Karpas-422 (cell line): ENCODE data around the gene FAM210A. TPM values are rescaled to one million over a fixed set of nuclear protein-coding genes. Genes with fewer than 3 reads are reported as not detected.

ENCODE experiments used
- DNase-seq: peaks from one replicate; pipeline ENCODE4 v3.0.0-alpha.2; 2015
- H2AFZ ChIP-seq: fragments of 200-600 bp; sonication (generic); 2 replicates; pipeline ENCODE4 v1.6.1; 2014; ENCODE audit warnings: antibody characterized with exemption, low read length, mixed read lengths
- H3K27ac ChIP-seq: fragments of 200-600 bp; sonication (generic); 2 replicates; pipeline ENCODE4 v1.5.1; 2014; ENCODE audit warnings: mild to moderate bottlenecking, low read length, moderate library complexity
- H3K27me3 ChIP-seq: fragments of 200-600 bp; sonication (generic); 2 replicates; pipeline ENCODE4 v1.6.1; 2014; ENCODE audit warnings: low read length, mixed read lengths
- H3K36me3 ChIP-seq: fragments of 200-600 bp; sonication (generic); 2 replicates; pipeline ENCODE4 v1.6.1; 2014; ENCODE audit warnings: low read length, mixed read lengths; ENCODE audit not compliant: insufficient read depth
- H3K4me1 ChIP-seq: fragments of 200-600 bp; sonication (generic); 2 replicates; pipeline ENCODE4 v1.6.1; 2014; ENCODE audit warnings: mild to moderate bottlenecking, low read length, mixed read lengths
- H3K4me2 ChIP-seq: fragments of 200-600 bp; sonication (generic); 2 replicates; pipeline ENCODE4 v1.6.1; 2014; ENCODE audit warnings: low read length, low read depth, mild to moderate bottlenecking; ENCODE audit not compliant: poor library complexity, severe bottlenecking
- H3K4me3 ChIP-seq: fragments of 200-600 bp; sonication (generic); 2 replicates; pipeline ENCODE4 v1.5.1; 2014; ENCODE audit warnings: mild to moderate bottlenecking, antibody characterized with exemption, low read length, mixed read lengths
- H3K79me2 ChIP-seq: fragments of 200-600 bp; sonication (generic); 2 replicates; pipeline ENCODE4 v1.6.1; 2014; ENCODE audit warnings: mild to moderate bottlenecking, low read length, mixed read lengths
- H3K9ac ChIP-seq: fragments of 200-600 bp; sonication (generic); 2 replicates; pipeline ENCODE4 v1.6.0; 2014; ENCODE audit warnings: low read length
- H3K9me2 ChIP-seq: fragments of 200-600 bp; sonication (generic), shearing (Covaris generic); replicated peaks from 2 replicates; pipeline ENCODE4 v1.6.0; 2014; ENCODE audit warnings: mild to moderate bottlenecking, low read length, moderate library complexity; ENCODE audit not compliant: insufficient read depth
- H3K9me3 ChIP-seq: fragments of 300-700, 200-600 bp; sonication (generic); 2 replicates; pipeline ENCODE4 v1.6.1; 2014; ENCODE audit warnings: low read length, mixed read lengths
- H4K20me1 ChIP-seq: fragments of 200-600 bp; sonication (generic); 2 replicates; pipeline ENCODE4 v1.6.1; 2014; ENCODE audit warnings: mild to moderate bottlenecking, antibody characterized with exemption, low read length, low read depth; ENCODE audit not compliant: insufficient read depth
- total RNA-seq: library from RNA; depleted of rRNA; stranded (reverse); fragments of >200 nt; shearing (Covaris generic); gene quantifications from 2 replicates; pipeline ENCODE4 v1.2.3, GENCODE V29; 2014; ENCODE audit warnings: low replicate concordance

Gene FAM210A
- total RNA-seq, 1 experiment from 2014 or later, result 48.3 TPM

- Histone ChIP-seq H3K27ac (no peak overlapping the region), H3K4me1 (peaks cover 67% of the 10 kb centered on the region), H3K4me2 (no peak overlapping the region), H2AFZ (no peak overlapping the region), H3K36me3 (peaks cover 33% of the 10 kb centered on the region; the same call in 1 of the 2 replicates), H3K79me2 (peaks cover 92% of the 10 kb centered on the region), H4K20me1 (peaks cover 32% of the 10 kb centered on the region; the same call in 1 of the 2 replicates), H3K4me3 (no peak overlapping the region), H3K9me2 (no peaks in the 10 kb centered on the region), H3K9ac (no peak overlapping the region), H3K9me3 (no peaks in the 10 kb centered on the region), H3K27me3 (no peaks in the 10 kb centered on the region)
- no peak for DNase-seq
Observed at GRCh38 chr18:13621886-13622619, 104.3 kb downstream of the FAM210A start.

- H3K9me2 ChIP-seq, result no peaks in the 10 kb centered on the region
- no peaks in the 10 kb centered on the region for H3K27me3 ChIP-seq
- H3K9ac ChIP-seq, result no peak overlapping the region
- H3K9me3 ChIP-seq, result no peaks in the 10 kb centered on the region
- no peak overlapping the region for H3K4me3 ChIP-seq
- peaks cover 29% of the 10 kb centered on the region; the same call in 1 of the 2 replicates for H3K36me3 ChIP-seq
- peaks cover 33% of the 10 kb centered on the region; the same call in 1 of the 2 replicates for H4K20me1 ChIP-seq
- H2AFZ ChIP-seq, result no peak overlapping the region
- no peak overlapping the region for H3K27ac ChIP-seq
- no peak for DNase-seq
- H3K4me2 ChIP-seq, result no peak overlapping the region
- H3K79me2 ChIP-seq, result peaks cover 92% of the 10 kb centered on the region
- H3K4me1 ChIP-seq, result peaks cover 69% of the 10 kb centered on the region
Observed at GRCh38 chr18:13621446-13621849, 104.9 kb downstream of the FAM210A start.

GRCh38 chr18:13620818-13621445 lies 105.4 kb downstream of the FAM210A start:
- no peaks in the 10 kb centered on the region for H3K9me3 ChIP-seq
- peaks cover 26% of the 10 kb centered on the region; the same call in 1 of the 2 replicates for H3K36me3 ChIP-seq
- peaks cover 33% of the 10 kb centered on the region; the same call in 1 of the 2 replicates for H4K20me1 ChIP-seq
- H3K9ac ChIP-seq, result no peak overlapping the region
- H3K27ac ChIP-seq, result no peak overlapping the region
- peaks cover 92% of the 10 kb centered on the region for H3K79me2 ChIP-seq
- H3K9me2 ChIP-seq, result no peaks in the 10 kb centered on the region
- H3K4me2 ChIP-seq, result no peak overlapping the region
- peaks cover 69% of the 10 kb centered on the region for H3K4me1 ChIP-seq
- no peak for DNase-seq
- H3K27me3 ChIP-seq, result no peaks in the 10 kb centered on the region
- H3K4me3 ChIP-seq, result no peak overlapping the region
- H2AFZ ChIP-seq, result no peak overlapping the region

- Histone ChIP-seq H3K27ac (no peak overlapping the region), H3K4me3 (no peak overlapping the region), H3K4me1 (peaks cover 72% of the 10 kb centered on the region), H2AFZ (no peak overlapping the region), H3K9ac (no peak overlapping the region), H3K27me3 (no peaks in the 10 kb centered on the region), H3K79me2 (peaks cover 94% of the 10 kb centered on the region), H3K36me3 (peaks cover 27% of the 10 kb centered on the region; the same call in 1 of the 2 replicates), H4K20me1 (peaks cover 36% of the 10 kb centered on the region; the same call in 1 of the 2 replicates), H3K9me3 (no peaks in the 10 kb centered on the region), H3K4me2 (no peak overlapping the region), H3K9me2 (no peaks in the 10 kb centered on the region)
- DNase-seq, result no peak
Observed at GRCh38 chr18:13620206-13620672, 106.1 kb downstream of the FAM210A start.

- Histone ChIP-seq H3K27me3 (no peaks in the 10 kb centered on the region), H3K9me3 (no peaks in the 10 kb centered on the region), H3K4me2 (no peak overlapping the region), H3K27ac (no peak overlapping the region), H3K79me2 (peaks cover 94% of the 10 kb centered on the region), H2AFZ (no peak overlapping the region), H3K9me2 (no peaks in the 10 kb centered on the region), H3K9ac (no peak overlapping the region), H4K20me1 (peaks cover 31% of the 10 kb centered on the region; the same call in 1 of the 2 replicates), H3K36me3 (peaks cover 31% of the 10 kb centered on the region; the same call in 1 of the 2 replicates), H3K4me1 (peaks cover 73% of the 10 kb centered on the region), H3K4me3 (no peak overlapping the region)
- DNase-seq, result peak; percentile 72
Observed at GRCh38 chr18:13619505-13620205, 106.7 kb downstream of the FAM210A start.

GRCh38 chr18:13618760-13619438 lies 107.5 kb downstream of the FAM210A start:
- Histone ChIP-seq H3K4me1 (peaks cover 73% of the 10 kb centered on the region), H3K4me3 (no peak overlapping the region), H4K20me1 (peaks cover 25% of the 10 kb centered on the region; the same call in 1 of the 2 replicates), H3K36me3 (peaks cover 34% of the 10 kb centered on the region), H3K9me2 (no peaks in the 10 kb centered on the region), H2AFZ (no peak overlapping the region), H3K79me2 (peaks cover 94% of the 10 kb centered on the region), H3K27me3 (no peaks in the 10 kb centered on the region), H3K9me3 (no peaks in the 10 kb centered on the region), H3K9ac (no peak overlapping the region), H3K27ac (peak overlapping the region; percentile 99), H3K4me2 (no peak overlapping the region)
- DNase-seq, result peak; percentile 67

- H3K9me2 ChIP-seq, result no peaks in the 10 kb centered on the region
- peak; percentile 70 for DNase-seq
Observed at GRCh38 chr18:13617826-13618515, 108.4 kb downstream of the FAM210A start.

More at GRCh38 chr18:13617826-13618515, 108.4 kb downstream of the FAM210A start:
- Histone ChIP-seq H3K79me2 (peaks cover 94% of the 10 kb centered on the region), H3K9me3 (no peaks in the 10 kb centered on the region), H3K27me3 (no peaks in the 10 kb centered on the region), H3K9ac (no peak overlapping the region; the same call in 1 of the 2 replicates), H3K4me2 (peak overlapping the region; percentile 88), H4K20me1 (peaks cover 20% of the 10 kb centered on the region; the same call in 1 of the 2 replicates), H2AFZ (no peak overlapping the region), H3K4me1 (peaks cover 64% of the 10 kb centered on the region), H3K27ac (peak overlapping the region; percentile 99), H3K4me3 (no peak overlapping the region), H3K36me3 (peaks cover 32% of the 10 kb centered on the region)
